GM23338 (cell line): ENCODE data around the gene DOCK2.
A peak's percentile ranks its signal among the peaks of the same experiment; 100 is the strongest.

ENCODE experiments used
- CREB1 ChIP-seq: fragments of 250-450 bp; sonication (Bioruptor Pico); IDR thresholded peaks from 2 replicates; pipeline ENCODE4 v1.5.0; 2020; ENCODE audit warnings: low read depth, mild to moderate bottlenecking, moderate library complexity
- CTCF ChIP-seq, 2 experiments: fragments of 200-600 bp in 1 of 2; sonication (generic) in 1 of 2; conservative IDR thresholded peaks; 2 replicates each; pipeline versions ENCODE4 v1.5.1 to v1.6.1; 2016 to 2017; ENCODE audit warnings: antibody characterized with exemption in 2 of 2, low read depth in 2 of 2, mild to moderate bottlenecking in 2 of 2, moderate library complexity in 1 of 2
- EZH2 ChIP-seq: fragments of 200-600 bp; sonication (generic); IDR thresholded peaks from one replicate; pipeline ENCODE4 v1.8.0; 2017; ENCODE audit warnings: antibody characterized with exemption, mild to moderate bottlenecking, low read depth; ENCODE audit not compliant: unreplicated experiment
- EZH2phosphoT487 ChIP-seq: fragments of 200-600 bp; sonication (generic); IDR thresholded peaks from one replicate; pipeline ENCODE4 v1.8.1; 2018; ENCODE audit warnings: antibody characterized with exemption; ENCODE audit not compliant: unreplicated experiment
- JUNB ChIP-seq: IDR thresholded peaks from one replicate; pipeline ENCODE4 v1.6.1; 2016; ENCODE audit warnings: antibody characterized with exemption; ENCODE audit not compliant: unreplicated experiment
- NANOG ChIP-seq: IDR thresholded peaks from 2 replicates; pipeline ENCODE4 v1.6.1; 2016; ENCODE audit warnings: antibody characterized with exemption, borderline replicate concordance
- POLR2AphosphoS5 ChIP-seq: IDR thresholded peaks from 2 replicates; pipeline ENCODE4 v1.6.1; 2016; ENCODE audit warnings: antibody characterized with exemption, low read depth
- REST ChIP-seq: IDR thresholded peaks from one replicate; pipeline ENCODE4 v1.6.1; 2018; ENCODE audit warnings: antibody characterized with exemption; ENCODE audit not compliant: unreplicated experiment
- ZNF114 ChIP-seq: fragments of 250-450 bp; sonication (Bioruptor Pico); IDR thresholded peaks from 2 replicates; pipeline ENCODE4 v1.5.0; 2020; ENCODE audit warnings: mild to moderate bottlenecking, moderate library complexity
- ZNF462 ChIP-seq: fragments of 250-450 bp; sonication (Bioruptor Pico); IDR thresholded peaks from 2 replicates; pipeline ENCODE4 v1.5.0; 2020; ENCODE audit warnings: mild to moderate bottlenecking, moderate library complexity

GRCh38 chr5:169701910-169702451, 64.9 kb downstream of the DOCK2 start:
- peak; percentile 56 to 63 for TF ChIP-seq CTCF (conservative IDR thresholded peaks at IDR 0.05; ENCODE audit: low read depth in 2 of 2)
- TF ChIP-seq POLR2AphosphoS5 = no peak
- no peak for TF ChIP-seq ZNF114 (CRISPR knock-in tag)
- TF ChIP-seq EZH2phosphoT487 = no peak
- TF ChIP-seq JUNB = no peak
- no peak for TF ChIP-seq CREB1 (CRISPR knock-in tag)
- no peak for TF ChIP-seq REST
- no peak for TF ChIP-seq ZNF462 (CRISPR knock-in tag)
- no peak for TF ChIP-seq EZH2
- no peak for TF ChIP-seq NANOG
